ENCODE measurements around the gene LRP1B. TPM values are rescaled to one million over a fixed set of nuclear protein-coding genes. Genes with fewer than 3 reads are reported as not detected.

The LRP1B gene
- total and polyA plus RNA-seq, 2 of the 8 experiments (the other 6 are each of a cell fraction or from before 2014, with no cell fraction given), result 0.03 TPM; not detected in 1

DNA sequence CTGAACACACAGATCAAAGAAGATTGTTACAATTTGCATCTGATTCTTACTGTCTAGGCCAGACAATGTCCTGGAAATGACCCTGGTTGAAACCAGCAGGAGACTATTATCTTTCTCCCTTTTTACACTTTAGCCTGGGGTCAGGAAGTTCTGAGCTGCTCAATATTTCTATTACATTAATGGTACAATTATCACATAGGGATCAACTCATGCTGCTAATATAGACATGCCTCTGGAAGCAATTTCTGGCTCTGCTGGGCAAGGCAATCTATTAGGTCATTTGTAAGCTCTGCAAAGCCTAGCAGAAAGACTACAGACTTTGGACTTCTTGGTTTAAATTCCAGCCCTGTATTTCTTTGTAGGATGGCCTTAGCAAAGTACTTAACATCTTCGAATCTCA, 205.3 kb downstream of the LRP1B start:
- FAIRE-seq, result no peak
- Histone ChIP-seq H4K5ac (ENCODE audit: insufficient read length, low read depth, low read length) (no peak overlapping the region), H3K4me1 (replicated peaks in 1 of 4; ENCODE audit: control insufficient read depth in 3 of 4, insufficient read depth in 4 of 4, low read length in 3 of 4) (no peaks in the 10 kb centered on the region), H3K9ac (replicated peaks in 1 of 4; ENCODE audit: extremely low read depth in 1 of 4, low read depth in 3 of 4, low read length in 3 of 4) (no peak overlapping the region), H3K4ac (replicated peaks; ENCODE audit: insufficient read length, low read depth, low read length) (no peak overlapping the region), H3K36me3 (ENCODE audit: control insufficient read depth in 2 of 4, insufficient read depth in 4 of 4, low read length in 3 of 4) (no peaks in the 10 kb centered on the region), H2AK5ac (ENCODE audit: low read depth, low read length) (no peak overlapping the region), H4K91ac (replicated peaks; ENCODE audit: insufficient read length, low read length) (no peak overlapping the region), H3K4me3 (ENCODE audit: extremely low read depth in 1 of 4, insufficient read depth in 2 of 4, low read depth in 3 of 4, low read length in 4 of 4) (no peak overlapping the region), H3K14ac (ENCODE audit: insufficient read length) (no peak overlapping the region), H3K23me2 (ENCODE audit: low read depth, low read length) (no peaks in the 10 kb centered on the region), H2BK12ac (ENCODE audit: low read depth, low read length) (no peak overlapping the region), H2BK120ac (replicated peaks; ENCODE audit: low read depth, low read length) (no peak overlapping the region), H3K4me2 (ENCODE audit: insufficient read depth in 1 of 2, low read depth in 2 of 2, low read length in 2 of 2) (no peak overlapping the region), H3K56ac (replicated peaks; ENCODE audit: insufficient read length, low read depth, low read length) (no peak overlapping the region), H4K20me1 (replicated peaks in 1 of 2; ENCODE audit: control insufficient read depth in 1 of 2, insufficient read depth in 2 of 2, low read length in 2 of 2) (no peaks in the 10 kb centered on the region), H3K27ac (ENCODE audit: low read depth, low read length) (no peak overlapping the region), H2BK15ac (ENCODE audit: low read length) (no peak overlapping the region), H3K79me2 (ENCODE audit: control insufficient read depth in 1 of 2, insufficient read depth in 2 of 2, low read length in 2 of 2) (no peaks in the 10 kb centered on the region), H2BK20ac (ENCODE audit: low read length) (no peak overlapping the region), H3K18ac (ENCODE audit: extremely low read depth, low read length) (no peak overlapping the region), H2AFZ (ENCODE audit: low read length) (no peak overlapping the region), H3K9me3 (ENCODE audit: insufficient read depth in 2 of 2, low read depth in 1 of 2, low read length in 1 of 2) (no peaks in the 10 kb centered on the region), H3K23ac (ENCODE audit: insufficient read length) (no peak overlapping the region), H2BK5ac (ENCODE audit: low read depth, low read length) (no peak overlapping the region), H4K8ac (ENCODE audit: extremely low read depth, insufficient read depth, low read length) (no peak overlapping the region), H3K79me1 (ENCODE audit: low read depth, low read length) (no peaks in the 10 kb centered on the region), H3K27me3 (replicated peaks in 1 of 4; ENCODE audit: control insufficient read depth in 3 of 4, extremely low read depth in 1 of 4, insufficient read depth in 3 of 4, low read length in 3 of 4) (no peaks in the 10 kb centered on the region)
- ChIA-PET POLR2A (ENCODE audit: partially characterized antibody) (no interaction called here), CTCF (ENCODE audit: partially characterized antibody) (interaction anchor here (0.7 kb wide), 1 partner anchor 14 kb away, joined by 3 read pairs; no protein-coding TSS in a partner anchor)
- TF ChIP-seq CBX8 (IDR thresholded peaks at IDR 0.05; ENCODE audit: borderline replicate concordance, low read depth, low read length) (no peak), POU5F1 (IDR thresholded peaks at IDR 0.05; ENCODE audit: low read depth, low read length) (no peak), GABPA (IDR thresholded peaks at IDR 0.05; ENCODE audit: borderline replicate concordance, insufficient read depth, low read length) (no peak), RXRA (IDR thresholded peaks at IDR 0.05; ENCODE audit: insufficient read depth, low read depth, low read length) (no peak), EZH2 (IDR thresholded peaks at IDR 0.05; ENCODE audit: low read depth, low read length, severe bottlenecking) (no peak), ZNF274 (IDR thresholded peaks at IDR 0.05; ENCODE audit: borderline replicate concordance, extremely low read depth, low read length) (no peak), TAF1 (IDR thresholded peaks at IDR 0.05; ENCODE audit: low read depth, low read length) (no peak), KDM5A (IDR thresholded peaks at IDR 0.05; ENCODE audit: low read length) (no peak), CREB1 (IDR thresholded peaks at IDR 0.05) (no peak), RFX5 (IDR thresholded peaks at IDR 0.05; ENCODE audit: borderline replicate concordance, low read depth, low read length) (no peak), SIX5 (IDR thresholded peaks at IDR 0.05; ENCODE audit: low read depth, low read length) (no peak), BACH1 (IDR thresholded peaks at IDR 0.05; ENCODE audit: low read length) (no peak)
- TF ChIP-seq, protein P1, sequence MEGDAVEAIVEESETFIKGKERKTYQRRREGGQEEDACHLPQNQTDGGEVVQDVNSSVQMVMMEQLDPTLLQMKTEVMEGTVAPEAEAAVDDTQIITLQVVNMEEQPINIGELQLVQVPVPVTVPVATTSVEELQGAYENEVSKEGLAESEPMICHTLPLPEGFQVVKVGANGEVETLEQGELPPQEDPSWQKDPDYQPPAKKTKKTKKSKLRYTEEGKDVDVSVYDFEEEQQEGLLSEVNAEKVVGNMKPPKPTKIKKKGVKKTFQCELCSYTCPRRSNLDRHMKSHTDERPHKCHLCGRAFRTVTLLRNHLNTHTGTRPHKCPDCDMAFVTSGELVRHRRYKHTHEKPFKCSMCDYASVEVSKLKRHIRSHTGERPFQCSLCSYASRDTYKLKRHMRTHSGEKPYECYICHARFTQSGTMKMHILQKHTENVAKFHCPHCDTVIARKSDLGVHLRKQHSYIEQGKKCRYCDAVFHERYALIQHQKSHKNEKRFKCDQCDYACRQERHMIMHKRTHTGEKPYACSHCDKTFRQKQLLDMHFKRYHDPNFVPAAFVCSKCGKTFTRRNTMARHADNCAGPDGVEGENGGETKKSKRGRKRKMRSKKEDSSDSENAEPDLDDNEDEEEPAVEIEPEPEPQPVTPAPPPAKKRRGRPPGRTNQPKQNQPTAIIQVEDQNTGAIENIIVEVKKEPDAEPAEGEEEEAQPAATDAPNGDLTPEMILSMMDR (IDR thresholded peaks at IDR 0.05; ENCODE audit: control extremely low read depth in 1 of 3, insufficient read depth in 1 of 3, low read depth in 1 of 3, low read length in 3 of 3), result no peak
- DNase-seq (ENCODE audit: low read depth in 1 of 2, low spot score in 2 of 2), result no peak
- 89% methylated on average over 1 of the region's 1 CpG; no CpG with 5 or more reads in 1 of the 2 experiments for WGBS, 2 experiments (ENCODE audit: extremely low coverage in 1 of 2, insufficient coverage in 1 of 2, insufficient read length in 1 of 2, insufficient replicate concordance in 2 of 2, low coverage in 1 of 2, low lambda C conversion rate in 2 of 2, missing lambda C conversion rate in 1 of 2)

All from H1 (cell line).